Measurements from ENCODE around the gene CHST2. TPM values are rescaled to one million over a fixed set of nuclear protein-coding genes. Genes with fewer than 3 reads are reported as not detected.

CHST2 gene
- total RNA-seq, 1 donor from 2014 or later = 1.8 TPM

DNA sequence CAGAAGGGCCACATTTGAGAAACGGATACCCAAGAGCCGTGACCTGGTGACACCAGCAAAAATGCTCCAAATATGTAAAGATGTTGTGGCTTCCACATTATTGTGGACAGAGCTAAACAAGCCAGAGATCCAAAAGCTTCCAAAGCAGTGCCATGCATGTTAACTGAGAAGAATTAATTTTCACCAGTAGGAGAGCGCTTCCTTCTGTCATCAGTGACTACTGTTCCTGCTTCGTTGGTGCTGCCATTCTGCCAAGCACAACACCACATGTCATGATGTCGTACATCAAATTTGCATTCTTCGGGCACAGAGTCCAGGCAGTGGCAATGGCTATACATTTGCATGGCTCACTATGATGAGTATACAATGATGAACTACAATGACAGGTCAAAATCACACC, 19.1 kb upstream of the CHST2 start:
- no peaks in the 10 kb centered on the region for H3K4me1 ChIP-seq
- no peak overlapping the region for H3K27ac ChIP-seq (replicated peaks)
- H3K9me3 ChIP-seq (replicated peaks) = peaks cover 20% of the 10 kb centered on the region
- TF ChIP-seq, protein P1, sequence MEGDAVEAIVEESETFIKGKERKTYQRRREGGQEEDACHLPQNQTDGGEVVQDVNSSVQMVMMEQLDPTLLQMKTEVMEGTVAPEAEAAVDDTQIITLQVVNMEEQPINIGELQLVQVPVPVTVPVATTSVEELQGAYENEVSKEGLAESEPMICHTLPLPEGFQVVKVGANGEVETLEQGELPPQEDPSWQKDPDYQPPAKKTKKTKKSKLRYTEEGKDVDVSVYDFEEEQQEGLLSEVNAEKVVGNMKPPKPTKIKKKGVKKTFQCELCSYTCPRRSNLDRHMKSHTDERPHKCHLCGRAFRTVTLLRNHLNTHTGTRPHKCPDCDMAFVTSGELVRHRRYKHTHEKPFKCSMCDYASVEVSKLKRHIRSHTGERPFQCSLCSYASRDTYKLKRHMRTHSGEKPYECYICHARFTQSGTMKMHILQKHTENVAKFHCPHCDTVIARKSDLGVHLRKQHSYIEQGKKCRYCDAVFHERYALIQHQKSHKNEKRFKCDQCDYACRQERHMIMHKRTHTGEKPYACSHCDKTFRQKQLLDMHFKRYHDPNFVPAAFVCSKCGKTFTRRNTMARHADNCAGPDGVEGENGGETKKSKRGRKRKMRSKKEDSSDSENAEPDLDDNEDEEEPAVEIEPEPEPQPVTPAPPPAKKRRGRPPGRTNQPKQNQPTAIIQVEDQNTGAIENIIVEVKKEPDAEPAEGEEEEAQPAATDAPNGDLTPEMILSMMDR (IDR thresholded peaks at IDR 0.05; ENCODE audit: borderline replicate concordance) = no peak
- no peaks in the 10 kb centered on the region for H3K27me3 ChIP-seq (ENCODE audit: low read depth)
- intact Hi-C loops (cut with micrococcal nuclease) = no loop called here
- no peaks in the 10 kb centered on the region for H3K36me3 ChIP-seq
- no peak overlapping the region for H3K4me3 ChIP-seq
- DNase-seq = no peak

DNA sequence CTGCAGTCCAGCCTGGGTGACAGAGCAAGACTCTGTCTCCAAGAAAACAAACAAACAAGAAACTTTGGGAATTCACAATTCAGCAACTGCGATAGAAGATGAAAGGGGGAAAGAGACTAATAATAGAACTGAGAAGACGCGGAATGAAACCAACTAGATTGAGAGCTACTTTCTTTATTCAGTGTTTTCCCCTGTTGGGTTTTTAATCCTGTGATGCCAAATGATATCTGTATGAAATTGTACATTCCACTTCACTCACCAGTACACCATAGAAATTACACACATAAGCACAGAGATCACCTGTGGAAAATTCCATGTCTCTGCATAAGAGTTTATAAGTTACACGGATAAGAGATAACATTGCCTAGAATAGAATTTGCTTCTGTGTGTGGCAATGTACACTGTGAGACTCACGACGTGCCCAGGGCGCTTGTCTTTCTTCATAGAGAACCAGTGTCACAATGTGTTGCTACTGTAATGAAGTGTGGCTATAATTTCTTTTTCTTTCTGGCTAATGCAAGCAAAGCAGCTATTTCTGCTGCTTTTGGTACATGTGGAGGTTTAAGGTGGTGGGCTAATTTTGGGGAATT, 17.7 kb upstream of the CHST2 start:
- TF ChIP-seq, protein P1 (IDR thresholded peaks at IDR 0.05; ENCODE audit: borderline replicate concordance) = no peak
- no peak for DNase-seq
- Histone ChIP-seq H3K36me3 (no peaks in the 10 kb centered on the region), H3K4me3 (no peak overlapping the region), H3K4me1 (no peaks in the 10 kb centered on the region), H3K9me3 (replicated peaks) (peaks cover 20% of the 10 kb centered on the region), H3K27ac (replicated peaks) (no peak overlapping the region), H3K27me3 (ENCODE audit: low read depth) (no peaks in the 10 kb centered on the region)
- intact Hi-C loops (cut with micrococcal nuclease) = no loop called here

DNA sequence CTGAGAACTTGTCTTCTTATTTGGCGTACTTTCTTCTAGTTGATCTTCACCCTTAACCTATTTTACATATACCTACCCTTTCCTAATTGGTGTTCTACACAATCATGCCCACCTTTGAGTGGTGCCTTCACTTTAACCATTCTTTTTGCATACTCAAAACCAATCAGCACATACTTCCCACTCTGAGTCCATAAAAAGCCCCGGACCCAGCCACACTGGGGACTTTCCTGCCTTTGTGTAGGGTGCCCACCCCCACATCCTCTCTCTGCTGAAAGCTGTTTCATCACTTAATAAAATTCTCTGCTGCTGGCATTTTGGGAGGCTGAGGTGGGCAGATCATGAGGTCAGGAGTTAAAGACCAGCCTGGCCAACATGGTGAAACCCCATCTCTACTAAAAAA, 15.9 kb upstream of the CHST2 start:
- Histone ChIP-seq H3K36me3 (no peaks in the 10 kb centered on the region), H3K9me3 (replicated peaks) (peaks cover 20% of the 10 kb centered on the region), H3K4me1 (no peaks in the 10 kb centered on the region), H3K4me3 (no peak overlapping the region), H3K27ac (replicated peaks) (no peak overlapping the region), H3K27me3 (ENCODE audit: low read depth) (no peaks in the 10 kb centered on the region)
- intact Hi-C loops (cut with micrococcal nuclease) = no loop called here
- DNase-seq = no peak
- TF ChIP-seq, protein P1 (IDR thresholded peaks at IDR 0.05; ENCODE audit: borderline replicate concordance) = no peak

DNA sequence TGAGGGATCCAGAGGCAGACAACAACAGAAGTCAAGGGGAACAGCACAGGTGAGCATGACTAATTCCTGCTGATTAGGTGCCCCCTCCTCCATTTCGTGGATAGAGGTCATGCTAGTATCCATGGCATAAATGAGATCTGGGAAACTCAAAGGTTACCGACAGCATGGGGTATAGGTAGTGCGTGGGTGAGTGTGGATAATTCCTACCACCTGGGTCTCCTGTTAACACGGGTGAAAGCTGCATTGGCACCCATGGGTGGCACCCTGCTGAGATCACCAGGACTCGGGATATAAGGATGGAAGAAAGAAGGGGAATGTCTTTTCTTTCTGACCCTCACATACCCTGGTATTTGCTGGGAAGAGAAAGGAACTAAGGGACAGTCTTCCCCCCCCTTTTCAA, 14.4 kb upstream of the CHST2 start:
- intact Hi-C loops (cut with micrococcal nuclease) = no loop called here
- peaks cover 20% of the 10 kb centered on the region for H3K9me3 ChIP-seq (replicated peaks)
- H3K36me3 ChIP-seq = no peaks in the 10 kb centered on the region
- no peaks in the 10 kb centered on the region for H3K27me3 ChIP-seq (ENCODE audit: low read depth)
- DNase-seq = no peak
- no peak overlapping the region for H3K4me3 ChIP-seq
- TF ChIP-seq, protein P1 (IDR thresholded peaks at IDR 0.05; ENCODE audit: borderline replicate concordance) = no peak
- no peak overlapping the region for H3K27ac ChIP-seq (replicated peaks)
- no peaks in the 10 kb centered on the region for H3K4me1 ChIP-seq

DNA sequence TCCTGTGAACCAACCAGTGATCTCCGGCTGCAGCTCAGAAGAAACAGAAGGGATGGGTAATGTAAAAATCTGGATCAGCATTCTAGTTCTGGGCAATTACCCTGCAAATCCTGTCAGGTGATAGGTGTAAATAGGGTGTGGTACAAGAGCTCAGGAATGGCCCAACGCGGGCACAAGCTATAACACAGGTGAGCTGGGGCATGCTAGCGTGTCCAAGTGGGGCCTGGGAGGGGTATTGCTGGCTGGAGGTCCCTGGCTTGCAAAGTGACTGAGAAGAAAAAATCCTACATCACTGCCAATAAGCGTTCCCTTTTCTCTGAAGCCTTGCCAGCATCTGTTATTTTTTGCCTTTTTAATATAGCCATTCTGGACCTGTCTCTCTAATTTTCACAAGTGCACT, 9.7 kb upstream of the CHST2 start:
- Histone ChIP-seq H3K4me1 (no peaks in the 10 kb centered on the region), H3K9me3 (replicated peaks) (peaks cover 11% of the 10 kb centered on the region), H3K4me3 (no peak overlapping the region), H3K36me3 (no peaks in the 10 kb centered on the region), H3K27ac (replicated peaks) (no peak overlapping the region), H3K27me3 (ENCODE audit: low read depth) (peaks cover 7% of the 10 kb centered on the region)
- no peak for DNase-seq
- TF ChIP-seq, protein P1 (IDR thresholded peaks at IDR 0.05; ENCODE audit: borderline replicate concordance) = no peak
- intact Hi-C loops (cut with micrococcal nuclease) = no loop called here

All from left ventricle myocardium inferior (tissue), 1 donor.